Measurements from ENCODE around the gene ENO1. TPM values are rescaled to one million over a fixed set of nuclear protein-coding genes. Genes with fewer than 3 reads are reported as not detected.

Gene ENO1
- total RNA-seq = 1,079 and 1,591 TPM in 2 replicates

DNA sequence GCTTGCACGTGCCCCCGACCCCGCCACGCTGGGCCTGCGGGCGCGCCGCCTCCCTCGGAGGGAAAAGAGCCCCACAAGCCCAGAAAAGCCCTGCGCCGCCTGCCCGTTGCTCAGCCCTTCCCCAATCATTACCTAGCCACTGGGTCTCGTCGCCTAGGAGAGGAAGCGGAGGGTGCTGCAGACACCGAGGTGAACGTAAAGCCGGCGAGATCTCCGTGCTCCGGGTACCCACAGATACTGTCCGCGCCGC lies at the start of gene ENO1:
Gene ENO1 (minus strand): TSS at position 239 of the 250 bp plus-strand sequence. CDS start 3,778 bp downstream, outside the sequence.
- H2AFZ ChIP-seq (ENCODE audit: low read length) = peak within 1 kb of the TSS; percentile 68
- TF ChIP-seq, protein P1, sequence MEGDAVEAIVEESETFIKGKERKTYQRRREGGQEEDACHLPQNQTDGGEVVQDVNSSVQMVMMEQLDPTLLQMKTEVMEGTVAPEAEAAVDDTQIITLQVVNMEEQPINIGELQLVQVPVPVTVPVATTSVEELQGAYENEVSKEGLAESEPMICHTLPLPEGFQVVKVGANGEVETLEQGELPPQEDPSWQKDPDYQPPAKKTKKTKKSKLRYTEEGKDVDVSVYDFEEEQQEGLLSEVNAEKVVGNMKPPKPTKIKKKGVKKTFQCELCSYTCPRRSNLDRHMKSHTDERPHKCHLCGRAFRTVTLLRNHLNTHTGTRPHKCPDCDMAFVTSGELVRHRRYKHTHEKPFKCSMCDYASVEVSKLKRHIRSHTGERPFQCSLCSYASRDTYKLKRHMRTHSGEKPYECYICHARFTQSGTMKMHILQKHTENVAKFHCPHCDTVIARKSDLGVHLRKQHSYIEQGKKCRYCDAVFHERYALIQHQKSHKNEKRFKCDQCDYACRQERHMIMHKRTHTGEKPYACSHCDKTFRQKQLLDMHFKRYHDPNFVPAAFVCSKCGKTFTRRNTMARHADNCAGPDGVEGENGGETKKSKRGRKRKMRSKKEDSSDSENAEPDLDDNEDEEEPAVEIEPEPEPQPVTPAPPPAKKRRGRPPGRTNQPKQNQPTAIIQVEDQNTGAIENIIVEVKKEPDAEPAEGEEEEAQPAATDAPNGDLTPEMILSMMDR (IDR thresholded peaks at IDR 0.05; ENCODE audit: extremely low read depth, low read depth, low read length) = no peak
- H3K27me3 ChIP-seq (ENCODE audit: insufficient read depth, low read length) = no peaks in the 10 kb centered on the region
- peaks cover 39% of the 10 kb centered on the region for H3K79me2 ChIP-seq (ENCODE audit: insufficient read depth, low read length)
- peak within 1 kb of the TSS; percentile 87 for H3K27ac ChIP-seq (ENCODE audit: low read depth, low read length)
- H3K9me3 ChIP-seq (ENCODE audit: low read depth, low read length) = no peaks in the 10 kb centered on the region
- H3K4me2 ChIP-seq (ENCODE audit: insufficient read depth, low read length) = peak within 1 kb of the TSS; percentile 88
- no peak for DNase-seq (ENCODE audit: insufficient read length, low spot score, missing footprints)
- H3K36me3 ChIP-seq (ENCODE audit: insufficient read depth, low read length) = peaks cover 33% of the 10 kb centered on the region
- H4K20me1 ChIP-seq (ENCODE audit: insufficient read depth, low read length) = peaks cover 36% of the 10 kb centered on the region
- H3K4me3 ChIP-seq (ENCODE audit: insufficient read depth, low read length) = peak within 1 kb of the TSS; percentile 95
- H3K4me1 ChIP-seq (ENCODE audit: insufficient read depth, low read length) = peaks cover 47% of the 10 kb centered on the region

DNA sequence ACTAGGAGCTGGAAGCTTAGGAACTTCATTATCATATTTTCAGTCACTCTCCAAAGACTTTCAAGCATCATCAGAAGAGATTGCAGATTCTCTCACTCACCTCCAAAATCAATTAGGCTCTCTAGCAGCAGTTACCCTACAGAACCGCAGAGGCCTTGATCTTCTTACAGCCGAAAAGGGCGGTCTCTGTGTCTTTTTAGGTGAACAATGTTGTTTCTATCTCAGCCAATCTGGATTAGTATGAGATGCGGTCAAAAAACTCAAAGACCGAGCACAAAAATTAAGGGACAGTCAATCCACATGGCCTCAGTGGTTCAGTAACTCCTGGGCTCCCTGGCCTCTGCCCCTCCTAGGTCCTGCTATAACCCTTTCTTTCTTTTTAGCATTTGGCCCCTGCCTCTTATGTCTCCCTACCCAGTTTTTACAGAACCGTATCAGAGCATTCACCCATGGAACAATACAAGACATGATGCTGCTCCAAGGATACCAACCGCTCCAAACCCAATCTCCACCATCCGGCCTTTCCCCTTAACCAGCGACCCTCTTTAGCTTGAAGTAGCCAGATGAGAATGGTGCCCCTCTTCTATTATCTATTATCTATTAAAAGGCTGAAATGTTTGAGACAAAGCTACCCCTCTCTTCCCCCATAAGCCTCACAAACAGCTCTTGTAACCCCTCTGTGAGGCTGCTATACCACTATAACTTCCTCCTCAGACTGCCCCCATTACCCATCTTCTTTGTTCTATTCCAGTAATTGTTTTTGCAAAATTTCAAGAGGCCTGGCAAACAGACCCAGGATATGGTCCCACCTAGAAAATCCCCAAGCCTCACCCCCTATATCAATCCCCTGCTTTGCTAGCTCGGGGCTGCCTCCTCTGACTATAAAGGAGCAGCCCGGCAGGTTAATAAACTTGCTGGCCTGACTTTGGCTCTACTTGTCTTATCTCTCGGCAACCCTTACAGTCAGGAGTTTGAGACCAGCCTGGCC lies 48.5 kb upstream of the ENO1 start:
- peaks cover 10% of the 10 kb centered on the region for H3K27me3 ChIP-seq (ENCODE audit: insufficient read depth, low read length)
- H3K4me2 ChIP-seq (ENCODE audit: insufficient read depth, low read length) = no peak overlapping the region
- no peaks in the 10 kb centered on the region for H3K36me3 ChIP-seq (ENCODE audit: insufficient read depth, low read length)
- no peaks in the 10 kb centered on the region for H3K4me1 ChIP-seq (ENCODE audit: insufficient read depth, low read length)
- H2AFZ ChIP-seq (ENCODE audit: low read length) = no peak overlapping the region
- no peak overlapping the region for H3K4me3 ChIP-seq (ENCODE audit: insufficient read depth, low read length)
- H4K20me1 ChIP-seq (ENCODE audit: insufficient read depth, low read length) = no peaks in the 10 kb centered on the region
- TF ChIP-seq, protein P1 (IDR thresholded peaks at IDR 0.05; ENCODE audit: extremely low read depth, low read depth, low read length) = no peak
- no peak for DNase-seq (ENCODE audit: insufficient read length, low spot score, missing footprints)
- no peaks in the 10 kb centered on the region for H3K79me2 ChIP-seq (ENCODE audit: insufficient read depth, low read length)
- H3K9me3 ChIP-seq (ENCODE audit: low read depth, low read length) = no peaks in the 10 kb centered on the region
- H3K27ac ChIP-seq (ENCODE audit: low read depth, low read length) = no peak overlapping the region

DNA sequence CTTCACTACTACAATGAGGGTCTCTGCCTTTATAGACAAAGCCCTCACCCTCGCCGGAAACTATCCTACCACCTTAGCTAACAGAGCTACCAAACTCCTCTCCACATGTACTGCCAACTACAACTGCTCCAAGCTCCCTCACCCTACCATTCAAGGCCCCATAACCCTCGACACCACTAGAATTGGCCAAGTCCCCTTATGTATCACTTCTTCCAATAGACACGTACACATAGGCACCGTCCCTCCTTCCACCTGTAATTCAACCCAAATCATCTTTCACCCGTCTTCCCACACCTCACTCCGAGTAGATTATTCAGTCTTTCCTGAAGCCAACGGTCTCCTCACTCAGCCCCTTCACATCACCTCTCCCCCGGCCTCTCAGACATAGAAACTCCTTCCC lies 47.5 kb upstream of the ENO1 start:
- Histone ChIP-seq H3K4me3 (ENCODE audit: insufficient read depth, low read length) (no peak overlapping the region), H3K4me2 (ENCODE audit: insufficient read depth, low read length) (no peak overlapping the region), H2AFZ (ENCODE audit: low read length) (no peak overlapping the region), H3K79me2 (ENCODE audit: insufficient read depth, low read length) (no peaks in the 10 kb centered on the region), H3K4me1 (ENCODE audit: insufficient read depth, low read length) (no peaks in the 10 kb centered on the region), H3K27ac (ENCODE audit: low read depth, low read length) (no peak overlapping the region), H4K20me1 (ENCODE audit: insufficient read depth, low read length) (no peaks in the 10 kb centered on the region), H3K9me3 (ENCODE audit: low read depth, low read length) (no peaks in the 10 kb centered on the region), H3K36me3 (ENCODE audit: insufficient read depth, low read length) (no peaks in the 10 kb centered on the region), H3K27me3 (ENCODE audit: insufficient read depth, low read length) (peaks cover 10% of the 10 kb centered on the region)
- no peak for DNase-seq (ENCODE audit: insufficient read length, low spot score, missing footprints)
- TF ChIP-seq, protein P1 (IDR thresholded peaks at IDR 0.05; ENCODE audit: extremely low read depth, low read depth, low read length) = no peak

DNA sequence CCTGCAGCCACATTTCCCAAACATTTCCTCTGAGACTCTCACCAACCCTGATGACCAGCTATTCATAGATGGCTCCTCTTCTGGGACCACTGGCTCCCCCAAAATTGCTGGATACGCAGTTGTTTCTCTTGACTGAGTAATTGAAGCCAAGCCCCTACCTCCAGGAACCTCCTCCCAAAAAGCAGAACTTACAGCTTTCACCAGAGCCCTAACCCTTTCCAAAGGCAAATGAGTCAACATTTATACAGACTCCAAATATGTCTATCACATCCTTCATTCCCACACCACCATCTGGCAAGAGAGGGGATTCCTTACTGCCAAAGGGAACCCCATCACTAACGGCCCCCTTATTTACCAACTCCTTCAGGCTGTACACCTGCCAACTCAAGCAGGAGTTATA lies 46.9 kb upstream of the ENO1 start:
- no peaks in the 10 kb centered on the region for H3K79me2 ChIP-seq (ENCODE audit: insufficient read depth, low read length)
- H3K36me3 ChIP-seq (ENCODE audit: insufficient read depth, low read length) = no peaks in the 10 kb centered on the region
- peaks cover 10% of the 10 kb centered on the region for H3K27me3 ChIP-seq (ENCODE audit: insufficient read depth, low read length)
- H4K20me1 ChIP-seq (ENCODE audit: insufficient read depth, low read length) = no peaks in the 10 kb centered on the region
- H3K4me3 ChIP-seq (ENCODE audit: insufficient read depth, low read length) = no peak overlapping the region
- TF ChIP-seq, protein P1 (IDR thresholded peaks at IDR 0.05; ENCODE audit: extremely low read depth, low read depth, low read length) = no peak
- H3K4me1 ChIP-seq (ENCODE audit: insufficient read depth, low read length) = no peaks in the 10 kb centered on the region
- DNase-seq (ENCODE audit: insufficient read length, low spot score, missing footprints) = no peak
- H3K27ac ChIP-seq (ENCODE audit: low read depth, low read length) = no peak overlapping the region
- no peak overlapping the region for H2AFZ ChIP-seq (ENCODE audit: low read length)
- H3K9me3 ChIP-seq (ENCODE audit: low read depth, low read length) = no peaks in the 10 kb centered on the region
- no peak overlapping the region for H3K4me2 ChIP-seq (ENCODE audit: insufficient read depth, low read length)

Data from osteoblast (primary cell).